HG02885 (cell line): ENCODE results near the gene CFAP97D2.
"Not testable (repeated sequence)": the region's sequence is repeated elsewhere in the genome, so short reads cannot be mapped to it uniquely, and the experiment has no call there.

Experiments
- ATAC-seq: cut with Tn5 transposase; IDR thresholded peaks from one replicate; pipeline ENCODE4 v1.9.1; 2021; ENCODE audit warnings: mild to moderate bottlenecking; ENCODE audit not compliant: unreplicated experiment, poor library complexity

The CFAP97D2 gene

GRCh38 chr13:114155926-114156883 is 22.9 kb upstream of the CFAP97D2 start:
- no peak for ATAC-seq

- ATAC-seq, result no peak
Observed at GRCh38 chr13:114157869-114158495, 21.1 kb upstream of the CFAP97D2 start.

DNA sequence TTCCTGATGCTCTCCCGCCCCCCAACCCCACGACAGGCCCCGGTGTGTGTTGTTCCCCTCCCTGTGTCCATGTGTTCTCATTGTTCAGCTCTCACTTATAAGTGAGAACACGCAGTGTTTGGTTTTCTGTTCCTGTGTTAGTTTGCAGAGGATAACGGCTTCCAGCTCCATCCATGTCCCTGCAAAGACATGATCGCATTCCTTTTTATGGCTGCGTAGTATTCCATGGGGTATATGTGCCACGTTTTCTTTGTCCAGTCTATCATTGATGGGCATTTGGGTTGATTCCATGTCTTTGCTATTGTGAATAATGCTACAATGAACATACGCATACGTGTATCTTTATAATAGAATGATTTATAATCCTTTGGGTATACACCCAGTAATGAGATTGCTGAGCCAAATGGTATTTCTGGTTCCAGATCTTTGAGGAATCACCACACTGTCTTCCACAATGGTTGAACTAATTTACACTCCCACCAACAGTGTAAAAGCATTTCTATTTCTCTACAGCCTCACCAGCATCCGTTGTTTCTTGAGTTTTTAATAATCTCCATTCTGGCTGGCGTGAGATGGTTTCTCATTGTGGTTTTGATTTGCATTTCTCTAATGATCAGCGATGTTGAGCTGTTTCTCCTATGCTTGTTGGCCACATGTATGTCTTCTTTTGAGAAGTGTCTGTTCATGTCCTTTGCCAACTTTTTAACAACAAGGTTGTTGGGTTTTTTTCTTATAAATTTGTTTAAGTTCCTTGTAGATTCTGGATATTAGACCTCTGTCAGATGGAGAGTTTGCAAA is 20.0 kb upstream of the CFAP97D2 start:
- ATAC-seq, result not testable (repeated sequence)

- no peak for ATAC-seq
Observed at GRCh38 chr13:114161028-114161556, 18.0 kb upstream of the CFAP97D2 start.

GRCh38 chr13:114161644-114162532 is 17.2 kb upstream of the CFAP97D2 start:
- ATAC-seq, result no peak

DNA sequence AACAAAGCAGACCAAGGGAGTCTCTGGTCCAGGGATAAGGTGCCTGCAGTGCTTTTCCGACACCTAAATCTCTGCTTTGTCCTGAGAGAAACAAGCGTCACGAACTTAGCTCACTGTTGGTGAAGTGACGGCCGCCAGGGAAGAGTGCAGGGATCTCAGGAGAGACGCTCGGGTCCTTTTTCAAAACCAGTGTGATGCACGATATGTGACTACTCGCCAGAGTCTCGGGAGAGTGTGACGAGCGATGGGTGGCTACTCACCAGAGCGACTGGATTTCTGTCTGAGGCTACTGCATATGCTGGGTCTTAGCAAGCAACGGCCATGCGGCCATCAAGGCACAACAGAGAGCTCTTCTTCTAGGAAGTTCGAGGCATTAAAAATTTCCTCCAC is 16.5 kb upstream of the CFAP97D2 start:
- ATAC-seq, result no peak

- no peak for ATAC-seq
Observed at GRCh38 chr13:114164053-114164452, 15.0 kb upstream of the CFAP97D2 start.

GRCh38 chr13:114164681-114165429 is 14.2 kb upstream of the CFAP97D2 start:
- no peak for ATAC-seq

- no peak for ATAC-seq
Observed at GRCh38 chr13:114166381-114167131, 12.5 kb upstream of the CFAP97D2 start.

- no peak for ATAC-seq
Observed at GRCh38 chr13:114167426-114167825, 11.6 kb upstream of the CFAP97D2 start.

DNA sequence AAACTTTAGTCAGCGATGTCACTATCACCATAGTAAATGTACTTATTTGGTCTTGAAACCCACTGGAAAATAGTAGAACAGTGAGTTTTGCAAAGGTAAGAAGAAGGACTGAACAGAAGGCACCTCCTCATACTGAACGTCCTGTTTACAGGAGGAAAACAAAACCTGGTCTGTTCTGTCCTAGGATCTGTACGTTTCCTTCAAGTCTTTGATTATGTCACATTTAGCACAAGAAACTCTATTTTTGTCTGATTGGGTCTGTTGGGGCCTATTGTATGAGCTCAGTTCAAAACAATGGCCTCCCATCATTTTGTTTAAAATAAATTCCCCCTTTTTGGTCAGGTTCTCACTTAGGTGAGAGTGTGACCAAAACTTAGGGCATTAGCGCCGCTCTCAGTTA is 11.2 kb upstream of the CFAP97D2 start:
- no peak for ATAC-seq

- ATAC-seq, result no peak
Observed at GRCh38 chr13:114173272-114173671, 5.8 kb upstream of the CFAP97D2 start.

- no peak for ATAC-seq
Observed at GRCh38 chr13:114173745-114174144, 5.3 kb upstream of the CFAP97D2 start.

GRCh38 chr13:114174529-114174961 is 4.5 kb upstream of the CFAP97D2 start:
- ATAC-seq, result no peak

DNA sequence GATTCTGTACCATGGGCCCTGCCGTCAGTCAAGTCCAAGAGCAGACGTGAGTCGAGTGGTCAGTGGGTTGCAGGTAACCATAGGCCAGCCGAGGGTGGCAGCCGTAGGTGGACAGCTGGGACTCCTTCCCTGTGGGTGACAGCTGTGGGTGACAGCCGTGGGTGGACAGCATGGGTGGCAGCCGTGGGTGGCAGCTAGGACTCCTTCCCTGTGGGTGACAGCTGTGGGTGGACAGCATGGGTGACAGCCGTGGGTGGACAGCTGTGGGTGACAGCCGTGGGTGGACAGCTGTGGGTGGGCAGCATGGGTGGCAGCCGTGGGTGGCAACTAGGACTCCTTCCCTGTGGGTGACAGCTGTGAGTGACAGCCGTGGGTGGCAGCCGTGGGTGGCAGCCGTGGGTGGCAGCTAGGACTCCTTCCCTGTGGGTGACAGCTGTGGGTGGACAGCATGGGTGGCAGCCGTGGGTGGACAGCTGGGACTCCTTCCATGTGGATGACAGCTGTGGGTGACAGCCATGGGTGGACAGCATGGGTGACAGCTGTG is 2.6 kb upstream of the CFAP97D2 start:
- not testable (repeated sequence) for ATAC-seq

- no peak for ATAC-seq
Observed at GRCh38 chr13:114177245-114178010, 1.6 kb upstream of the CFAP97D2 start.
